ENCODE measurements around the gene ADSS1. TPM values are rescaled to one million over a fixed set of nuclear protein-coding genes. Genes with fewer than 3 reads are reported as not detected.
A peak's percentile ranks its signal among the peaks of the same experiment; 100 is the strongest.

Gene ADSS1
- total RNA-seq, 1 donor from 2014 or later: 191 TPM

DNA sequence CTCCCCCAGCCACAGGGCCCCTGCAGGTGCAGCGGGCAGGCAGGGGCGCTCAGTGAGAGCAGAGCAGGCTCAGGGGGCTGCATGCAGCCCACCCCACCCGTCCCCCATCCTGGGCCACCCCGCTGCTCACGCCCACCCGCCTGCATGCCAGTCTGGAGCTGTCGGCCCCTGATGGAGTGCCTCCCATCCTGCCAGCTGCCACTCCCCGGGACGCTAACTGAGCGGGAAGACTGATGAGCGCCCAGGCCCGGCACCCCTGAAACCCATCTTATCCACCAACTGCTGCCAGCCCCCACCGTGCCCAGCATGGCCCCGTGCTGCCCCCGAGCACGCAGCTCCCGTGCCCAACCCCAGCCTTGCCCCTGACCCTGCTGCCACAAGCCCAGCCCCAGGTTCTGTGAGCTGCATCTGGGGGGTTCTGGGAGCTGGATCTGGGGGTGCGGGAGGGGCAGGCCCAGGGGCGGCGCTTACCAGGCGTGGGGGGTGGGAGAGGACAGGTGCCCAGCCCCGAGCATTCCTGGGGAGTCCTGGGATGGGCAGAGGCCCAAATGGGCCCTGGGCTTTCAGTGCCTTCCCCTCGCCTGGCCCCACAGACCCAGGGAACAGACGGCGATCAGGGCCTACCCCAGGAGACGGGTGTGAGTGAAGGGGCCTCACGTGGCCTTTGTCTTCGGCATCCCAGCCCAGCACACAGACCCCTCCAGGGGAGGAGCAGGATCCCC lies 58.2 kb downstream of the ADSS1 start:
- intact Hi-C loops (cut with DNase I): no loop called here
- no peak for ATAC-seq
- no peak for DNase-seq (ENCODE audit: missing footprints)

GRCh38 chr14:104782808-104783139 lies 58.7 kb downstream of the ADSS1 start:
- ATAC-seq (no peak), DNase-seq (ENCODE audit: missing footprints) (no peak)
- intact Hi-C loops (cut with DNase I): no loop called here

DNA sequence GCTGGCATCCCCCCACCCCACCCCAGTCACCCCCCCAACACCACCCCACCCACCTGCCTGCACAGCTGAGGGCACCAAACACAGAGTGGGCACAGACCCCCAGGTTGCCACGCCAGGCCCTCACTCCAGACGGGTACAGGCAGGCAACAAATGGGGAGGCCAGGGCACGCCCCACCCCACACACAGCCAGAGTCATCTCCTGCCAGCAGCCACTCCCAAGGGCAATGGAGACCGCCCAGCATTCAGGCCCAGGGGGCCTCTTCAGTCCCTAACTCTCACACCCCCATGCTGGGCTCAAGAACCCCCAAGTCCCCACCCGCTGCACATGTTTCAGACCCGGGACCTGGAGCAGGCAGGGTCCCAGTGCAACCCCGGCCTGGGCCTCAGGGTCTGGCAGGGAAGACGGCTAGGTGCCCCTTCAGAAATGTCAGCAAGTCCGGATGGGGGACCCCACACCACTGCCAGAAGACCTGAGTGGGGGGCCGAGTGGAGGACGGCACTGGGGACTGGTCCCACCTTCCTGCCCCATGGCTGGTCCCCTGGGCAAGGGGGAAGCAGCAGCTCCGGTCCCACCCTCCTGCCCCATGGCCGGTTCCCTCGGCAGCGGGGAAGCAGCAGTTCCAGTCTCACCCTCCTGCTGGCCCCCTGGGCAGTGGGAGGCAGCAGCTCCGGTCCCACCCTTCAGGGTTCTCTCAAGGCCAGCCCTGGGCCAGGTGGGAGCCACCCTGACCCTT lies 59.6 kb downstream of the ADSS1 start:
- DNase-seq (ENCODE audit: missing footprints) (no peak), ATAC-seq (no peak)
- intact Hi-C loops (cut with DNase I): no loop called here

DNA sequence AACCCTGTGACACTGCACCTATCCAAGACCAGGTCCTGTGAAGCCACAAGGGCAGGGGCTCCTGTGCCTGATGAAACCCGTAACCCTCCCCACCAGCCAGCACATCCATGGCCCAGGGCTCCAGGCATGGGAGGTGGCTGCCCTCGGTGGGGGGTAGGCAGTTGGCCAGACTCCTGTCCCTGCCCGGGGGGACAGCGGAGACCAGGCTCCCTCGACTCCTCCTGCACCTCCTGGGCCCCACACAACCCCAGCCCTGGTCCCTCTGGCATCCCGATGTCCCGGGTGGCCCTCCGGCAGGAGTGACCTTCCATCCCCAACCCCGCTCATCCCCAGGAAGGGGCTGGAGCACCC lies 60.2 kb downstream of the ADSS1 start:
- intact Hi-C loops (cut with DNase I): no loop called here
- no peak for DNase-seq (ENCODE audit: missing footprints)
- ATAC-seq: no peak

GRCh38 chr14:104784846-104785707 lies 61.0 kb downstream of the ADSS1 start:
- ATAC-seq (no peak), DNase-seq (ENCODE audit: missing footprints) (no peak)
- intact Hi-C loops (cut with DNase I): no loop called here

- intact Hi-C loops (cut with DNase I): no loop called here
- DNase-seq (ENCODE audit: missing footprints): no peak
- ATAC-seq: no peak
Observed at GRCh38 chr14:104785708-104786080, 61.7 kb downstream of the ADSS1 start.

- ATAC-seq: peak; percentile 40
- intact Hi-C loops (cut with DNase I): no loop called here
- DNase-seq (ENCODE audit: missing footprints): no peak
Observed at GRCh38 chr14:104786091-104786586, 62.1 kb downstream of the ADSS1 start.

- no peak for DNase-seq (ENCODE audit: missing footprints)
- ATAC-seq: no peak
- intact Hi-C loops (cut with DNase I): no loop called here
Observed at GRCh38 chr14:104786726-104787675, 63.0 kb downstream of the ADSS1 start.

DNA sequence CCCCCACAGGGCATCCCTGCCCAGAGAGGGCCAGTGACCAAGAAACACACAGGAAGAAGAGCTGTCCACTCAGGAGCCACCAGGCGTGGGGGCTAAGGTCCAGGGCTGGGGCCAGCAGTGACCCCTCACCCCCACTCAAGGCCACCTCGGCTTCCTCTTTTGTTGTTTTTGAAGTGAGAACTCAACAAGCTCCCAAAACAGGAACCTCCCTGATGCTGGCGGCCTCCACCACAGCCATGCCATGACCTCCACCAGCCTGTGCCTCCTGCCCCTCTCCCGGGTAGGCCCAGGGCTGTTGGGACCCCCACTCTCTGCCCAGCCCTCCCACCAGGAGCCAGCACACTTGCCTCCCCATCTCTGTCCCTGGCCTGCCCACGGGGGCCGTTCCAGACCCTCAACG lies 63.7 kb downstream of the ADSS1 start:
- DNase-seq (ENCODE audit: missing footprints) (peak; percentile 85), ATAC-seq (no peak)
- intact Hi-C loops (cut with DNase I): no loop called here

GRCh38 chr14:104788161-104788818 lies 64.3 kb downstream of the ADSS1 start:
- DNase-seq (ENCODE audit: missing footprints) (no peak), ATAC-seq (no peak)
- intact Hi-C loops (cut with DNase I): no loop called here

- intact Hi-C loops (cut with DNase I): no loop called here
- no peak for ATAC-seq
- no peak for DNase-seq (ENCODE audit: missing footprints)
Observed at GRCh38 chr14:104788873-104789663, 65.0 kb downstream of the ADSS1 start.

- intact Hi-C loops (cut with DNase I): no loop called here
- ATAC-seq (no peak), DNase-seq (ENCODE audit: missing footprints) (no peak)
Observed at GRCh38 chr14:104789752-104790743, 66.0 kb downstream of the ADSS1 start.

DNA sequence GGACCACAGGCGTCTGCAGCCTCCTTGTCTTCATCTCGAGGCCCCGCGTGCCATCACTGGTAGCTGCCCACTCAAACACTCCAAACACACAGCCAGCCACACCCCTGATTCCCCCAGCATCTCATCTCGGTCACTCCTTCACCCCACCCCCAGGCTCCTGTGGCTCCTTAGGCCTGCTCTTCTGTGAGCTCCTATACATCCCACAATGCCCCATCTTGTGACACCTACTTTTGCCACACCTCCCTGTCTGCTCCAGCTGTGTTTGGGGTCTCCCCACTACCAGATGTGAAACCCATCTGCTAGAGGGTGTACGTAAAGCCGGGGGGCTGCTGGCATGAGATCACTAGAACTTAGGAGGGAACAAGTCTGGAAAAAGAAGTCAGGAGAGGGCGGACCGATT lies 67.4 kb downstream of the ADSS1 start:
- no peak for ATAC-seq
- DNase-seq (ENCODE audit: missing footprints): no peak

DNA sequence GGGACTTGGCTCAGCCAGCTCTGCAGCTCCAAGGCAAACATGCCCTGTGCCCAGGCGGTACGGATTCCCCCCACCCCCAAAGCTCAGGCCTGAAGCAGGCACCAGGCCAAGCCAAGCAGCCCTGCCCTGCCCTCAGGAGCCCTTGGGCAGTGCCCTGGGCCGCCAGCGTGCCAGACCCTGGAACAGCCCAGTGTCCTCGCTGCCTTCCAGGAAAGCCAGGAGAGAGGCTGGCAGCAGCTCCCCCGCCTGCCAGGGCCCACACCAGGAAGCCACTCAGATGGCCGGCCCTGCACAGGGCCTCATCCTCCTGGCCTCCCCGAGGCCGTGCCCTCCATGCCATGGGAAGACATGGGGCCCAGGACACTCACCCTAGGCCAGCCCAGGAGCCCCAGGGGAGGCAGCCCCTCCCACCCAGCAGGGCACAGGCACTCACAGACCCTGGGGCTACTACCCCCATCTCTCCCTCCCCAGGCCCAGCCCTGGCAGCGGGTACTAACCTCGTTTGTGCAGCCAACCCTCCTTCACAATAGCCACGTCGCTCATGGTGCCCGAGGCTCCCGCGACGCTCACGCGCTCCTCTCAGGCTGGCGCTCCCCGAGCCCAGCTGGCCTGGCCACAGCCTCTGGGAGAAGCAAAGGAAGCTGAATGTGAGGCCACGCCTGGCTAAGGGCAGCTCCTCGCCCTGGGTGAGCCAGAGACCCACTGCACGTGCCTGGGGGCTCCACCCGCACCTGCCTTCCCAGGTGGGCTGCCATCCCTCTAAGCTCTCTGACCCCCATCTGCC lies 68.3 kb downstream of the ADSS1 start:
- DNase-seq (ENCODE audit: missing footprints) (no peak), ATAC-seq (peak; percentile 73)
- intact Hi-C loops (cut with DNase I): no loop called here

More for the DNA sequence above, 67.4 kb downstream of the ADSS1 start:
- intact Hi-C loops (cut with DNase I): no loop called here

- DNase-seq (ENCODE audit: missing footprints): no peak
- no peak for ATAC-seq
- intact Hi-C loops (cut with DNase I): no loop called here
Observed at GRCh38 chr14:104792945-104793702, 69.1 kb downstream of the ADSS1 start.

All from Right ventricle myocardium inferior (tissue), 1 donor.